HPDE6-E6E7 (cell line): ENCODE measurements around the gene NAGS.
"Not testable (repeated sequence)": the region's sequence is repeated elsewhere in the genome, so short reads cannot be mapped to it uniquely, and the experiment has no call there.

Source experiments
- DNase-seq: peaks from one replicate; pipeline ENCODE4 v3.0.0; 2011; ENCODE audit warnings: missing footprints; ENCODE audit errors: extremely low spot score

NAGS gene

GRCh38 chr17:43983515-43984411, 20.7 kb upstream of the NAGS start:
- DNase-seq, result no peak

- DNase-seq, result no peak
Measured at GRCh38 chr17:43984521-43984920, 19.9 kb upstream of the NAGS start.

- DNase-seq, result no peak
Measured at GRCh38 chr17:43986225-43986981, 18.0 kb upstream of the NAGS start.

GRCh38 chr17:43987131-43988021, 17.0 kb upstream of the NAGS start:
- DNase-seq, result no peak

GRCh38 chr17:43988301-43988700, 16.1 kb upstream of the NAGS start:
- DNase-seq, result no peak

- DNase-seq, result no peak
Measured at GRCh38 chr17:43992641-43993040, 11.8 kb upstream of the NAGS start.

GRCh38 chr17:43994272-43995149, 9.9 kb upstream of the NAGS start:
- DNase-seq, result peak; percentile 60

- DNase-seq, result no peak
Measured at GRCh38 chr17:43995150-43995471, 9.3 kb upstream of the NAGS start.

- DNase-seq, result not testable (repeated sequence)
Measured at GRCh38 chr17:43997180-43997579, 7.2 kb upstream of the NAGS start.

- no peak for DNase-seq
Measured at GRCh38 chr17:43998552-43998951, 5.9 kb upstream of the NAGS start.

- no peak for DNase-seq
Measured at GRCh38 chr17:43999024-43999423, 5.4 kb upstream of the NAGS start.

- DNase-seq, result no peak
Measured at GRCh38 chr17:44000141-44000860, 4.1 kb upstream of the NAGS start.

GRCh38 chr17:44000871-44001460, 3.5 kb upstream of the NAGS start:
- DNase-seq, result no peak

- DNase-seq, result no peak
Measured at GRCh38 chr17:44001461-44001920, 2.9 kb upstream of the NAGS start.

- no peak for DNase-seq
Measured at GRCh38 chr17:44002141-44002848, 2.1 kb upstream of the NAGS start.

- DNase-seq, result no peak
Measured at GRCh38 chr17:44004761-44005526, 522 bp downstream of the NAGS start.

- DNase-seq, result peak; percentile 66
Measured at GRCh38 chr17:44005527-44006271, 1.3 kb downstream of the NAGS start.

- no peak for DNase-seq
Measured at GRCh38 chr17:44006272-44006597, 1.8 kb downstream of the NAGS start.
